LoVo (cell line): Measurements from ENCODE around the gene CFAP47.
A peak's percentile ranks its signal among the peaks of the same experiment; 100 is the strongest.
"Not testable (repeated sequence)": the region's sequence is repeated elsewhere in the genome, so short reads cannot be mapped to it uniquely, and the experiment has no call there.

Source experiments
- DNase-seq: peaks from one replicate; pipeline ENCODE4 v3.0.0-alpha.2; 2016; ENCODE audit warnings: low spot score

CFAP47 gene

GRCh38 chrX:35919536-35920309 lies at the start of gene CFAP47:
Gene CFAP47 (plus strand): TSS chrX:35919734. CDS start chrX:35919800, 66 bp downstream.
- no peak for DNase-seq

- no peak for DNase-seq
These were observed 38.9 kb upstream of the CFAP47 start for GRCh38 chrX:35880601-35881000.

DNA sequence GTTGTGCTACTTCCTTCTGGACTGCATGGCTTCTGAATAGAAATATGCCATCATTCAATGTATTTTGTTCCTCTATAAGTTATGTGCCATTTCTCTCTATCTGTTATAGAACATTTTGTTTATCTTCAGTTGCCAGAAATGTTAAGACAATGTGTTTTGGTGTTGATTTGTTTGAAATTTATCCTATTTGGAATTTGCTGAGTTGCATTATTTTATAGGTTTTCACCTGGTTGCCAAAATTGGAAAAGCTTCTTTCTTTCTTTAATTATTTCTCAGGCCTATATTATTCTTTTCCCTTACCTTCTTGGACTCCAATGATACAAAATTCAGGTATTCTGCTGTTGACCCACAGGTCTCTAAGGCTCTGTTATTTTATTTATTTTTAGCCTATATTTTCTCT lies 33.4 kb upstream of the CFAP47 start:
- no peak for DNase-seq

GRCh38 chrX:35890699-35891098 lies 28.8 kb upstream of the CFAP47 start:
- DNase-seq = peak; percentile 46

GRCh38 chrX:35986816-35987215 lies 67.3 kb downstream of the CFAP47 start:
- not testable (repeated sequence) for DNase-seq

- no peak for DNase-seq
These were observed 87.7 kb downstream of the CFAP47 start for GRCh38 chrX:36007207-36007606.

GRCh38 chrX:36019125-36019524 lies 99.6 kb downstream of the CFAP47 start:
- DNase-seq = peak; percentile 1

DNA sequence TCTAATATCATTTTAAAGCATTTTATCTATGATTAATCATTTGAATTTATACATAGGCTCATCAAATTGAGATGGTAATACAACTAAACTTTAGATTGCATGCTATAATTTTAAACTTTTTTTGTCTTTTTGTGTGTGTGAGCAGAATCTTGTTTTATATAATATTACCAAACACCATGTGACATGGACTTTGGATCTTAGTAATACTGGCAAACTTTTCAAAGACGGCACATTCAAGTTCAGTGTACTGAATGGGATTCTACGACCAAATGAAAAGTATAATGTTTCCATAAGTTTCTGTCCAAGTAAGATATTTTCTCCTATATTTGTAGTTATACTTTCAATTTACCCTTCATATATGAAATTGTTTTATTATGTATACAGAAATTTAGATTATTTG lies 116.0 kb downstream of the CFAP47 start:
- DNase-seq = no peak

DNA sequence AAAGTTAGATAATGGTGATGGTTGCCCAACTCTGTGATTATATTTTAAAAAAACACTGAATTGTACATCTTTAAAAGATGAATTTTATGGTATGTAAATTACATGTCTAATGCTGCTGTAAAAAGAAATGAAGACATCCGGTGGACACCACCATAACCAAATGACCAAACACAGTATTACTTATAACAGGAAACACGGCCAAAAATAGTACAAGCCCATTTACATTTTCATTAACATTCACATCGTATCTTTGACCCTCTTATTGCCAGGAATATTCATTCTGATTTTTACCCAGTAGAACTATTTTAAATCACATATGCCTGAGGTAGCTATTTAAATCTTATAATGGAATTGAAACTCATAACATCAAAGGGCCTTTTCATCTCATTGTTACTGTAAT lies 143.2 kb downstream of the CFAP47 start:
- no peak for DNase-seq

GRCh38 chrX:36071061-36071460 lies 151.5 kb downstream of the CFAP47 start:
- DNase-seq = no peak

DNA sequence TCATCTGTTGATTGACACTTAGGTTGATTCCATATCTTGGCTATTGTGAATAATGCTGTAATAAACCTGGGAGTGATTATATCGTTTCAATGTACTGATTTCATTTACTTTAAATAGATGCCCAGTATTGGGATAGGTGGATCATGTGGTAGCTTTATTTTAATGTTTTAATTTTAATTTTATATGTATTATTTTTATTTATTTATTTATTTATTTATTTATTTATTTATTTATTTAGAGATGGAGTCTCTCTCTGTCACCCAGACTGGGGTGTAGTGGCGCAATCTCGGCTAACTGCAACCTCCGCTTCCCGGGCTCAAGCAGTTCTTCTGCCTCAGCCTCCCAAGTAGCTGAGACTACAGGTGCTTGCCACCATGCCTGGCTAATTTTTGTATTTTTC lies 155.5 kb downstream of the CFAP47 start:
- not testable (repeated sequence) for DNase-seq

GRCh38 chrX:36083256-36083655 lies 163.7 kb downstream of the CFAP47 start:
- no peak for DNase-seq

DNA sequence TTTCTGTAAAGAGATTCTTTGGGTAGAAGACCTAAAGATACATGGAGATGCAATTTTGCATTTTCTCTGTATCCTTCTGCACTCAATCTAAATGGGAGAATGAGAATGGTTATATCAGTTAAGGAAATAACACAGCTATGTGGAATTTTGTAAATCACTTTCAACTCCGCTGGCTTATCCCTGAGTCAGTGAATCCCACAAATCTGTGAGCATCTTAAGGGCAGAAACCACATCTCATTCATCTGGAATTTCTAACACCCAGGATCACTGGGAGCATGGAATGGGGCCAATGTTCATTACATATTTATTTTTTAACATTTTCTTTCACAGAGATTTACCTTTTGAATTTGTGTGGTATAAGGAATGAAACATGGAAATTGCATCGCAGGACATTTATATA lies 167.8 kb downstream of the CFAP47 start:
- no peak for DNase-seq

DNA sequence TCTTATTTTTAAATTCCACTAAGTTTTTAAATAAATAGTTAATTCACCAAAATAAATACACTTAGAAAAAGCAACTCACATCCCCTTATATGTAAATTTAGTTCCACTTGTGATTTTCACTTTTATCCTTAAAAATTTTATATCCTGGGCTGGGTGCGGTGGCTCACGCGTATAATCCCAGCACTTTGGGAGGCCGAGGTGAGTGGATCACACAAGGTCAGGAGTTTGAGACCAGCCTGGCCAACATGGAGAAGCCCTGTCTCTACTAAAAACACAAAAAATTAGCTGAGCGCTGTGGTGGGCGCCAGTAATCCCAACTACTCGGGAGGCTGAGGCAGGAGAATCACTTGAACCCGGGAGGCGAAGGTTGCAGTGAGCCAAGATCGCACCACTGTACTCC lies 169.4 kb downstream of the CFAP47 start:
- DNase-seq = not testable (repeated sequence)

DNA sequence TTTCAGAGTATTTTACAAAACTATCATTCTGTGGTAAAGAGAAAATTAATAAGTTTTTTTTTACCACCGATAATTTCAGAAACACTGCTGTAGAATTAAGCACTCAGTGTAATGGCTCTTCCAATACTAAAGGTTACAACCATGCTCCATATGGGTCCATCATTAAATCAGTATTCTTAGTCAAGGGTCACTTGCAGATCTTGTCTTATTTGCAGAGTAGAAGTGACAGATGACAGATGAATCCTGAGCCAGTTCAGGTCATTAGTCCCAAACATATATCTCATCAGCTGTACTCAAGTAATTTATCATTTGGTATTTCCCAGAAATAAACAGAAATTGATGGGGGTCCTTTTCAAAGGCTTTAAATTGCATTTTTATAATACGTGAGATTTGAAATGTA lies 182.9 kb downstream of the CFAP47 start:
- no peak for DNase-seq

DNA sequence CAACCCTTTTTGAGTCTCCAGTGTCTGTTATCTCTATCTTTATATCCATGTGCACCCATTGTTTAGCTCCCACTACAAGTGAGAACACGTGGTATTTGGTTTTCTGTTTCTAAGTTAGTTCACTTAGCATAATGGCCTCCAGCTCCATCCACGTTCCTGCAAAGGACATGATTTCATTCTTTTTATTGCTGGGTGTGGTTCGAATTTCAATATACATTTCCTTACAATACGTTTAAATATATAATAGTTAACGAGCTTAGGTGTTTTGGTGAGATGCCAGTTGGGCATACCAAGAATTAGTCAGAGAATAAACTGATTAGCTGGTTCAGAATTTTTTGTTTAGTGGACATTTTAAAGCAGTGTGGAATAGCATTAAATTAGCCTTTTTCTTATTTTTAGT lies 196.7 kb downstream of the CFAP47 start:
- DNase-seq = no peak

DNA sequence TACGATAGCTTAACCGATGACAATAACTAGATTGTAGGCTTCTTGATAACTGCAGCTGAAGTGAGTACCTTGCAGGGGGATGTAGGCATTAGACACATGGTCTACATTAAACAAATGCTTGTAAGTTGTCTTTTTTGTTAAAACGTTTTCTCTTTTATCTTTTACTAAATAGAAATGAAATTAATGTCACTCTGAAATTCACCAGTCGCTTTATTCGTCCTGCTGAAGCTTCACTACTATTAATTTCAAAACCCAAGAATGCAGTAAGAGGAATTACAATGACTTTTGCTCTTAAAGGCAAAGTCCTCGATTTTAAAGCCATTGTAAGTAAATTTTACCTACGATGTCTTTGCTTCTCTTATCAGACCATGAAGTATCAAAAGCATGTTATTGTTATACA lies 239.7 kb downstream of the CFAP47 start:
- no peak for DNase-seq

- no peak for DNase-seq
These were observed 240.5 kb downstream of the CFAP47 start for GRCh38 chrX:36160081-36160480.

- DNase-seq = no peak
These were observed 279.0 kb downstream of the CFAP47 start for GRCh38 chrX:36198575-36198974.

DNA sequence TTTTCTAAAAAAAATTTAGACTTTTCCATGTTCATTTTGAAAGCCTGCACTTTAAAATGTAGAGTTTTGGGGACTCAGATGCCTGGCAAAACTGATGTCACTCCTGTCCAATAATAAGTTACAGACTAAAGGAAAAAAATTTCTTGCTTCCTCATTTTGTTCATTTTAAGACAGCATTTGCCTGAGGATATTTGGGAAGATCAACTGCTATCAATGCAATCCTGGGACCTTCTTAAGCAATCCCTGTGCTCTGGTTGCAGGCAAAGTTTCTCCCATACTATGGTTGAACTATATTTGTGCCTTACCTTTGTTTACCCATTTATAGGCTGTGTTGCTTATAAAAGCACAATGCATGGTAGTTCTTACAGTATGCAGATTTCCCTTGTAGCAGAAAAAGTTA lies 280.4 kb downstream of the CFAP47 start:
- no peak for DNase-seq

GRCh38 chrX:36214924-36215323 lies 295.4 kb downstream of the CFAP47 start:
- DNase-seq = no peak

DNA sequence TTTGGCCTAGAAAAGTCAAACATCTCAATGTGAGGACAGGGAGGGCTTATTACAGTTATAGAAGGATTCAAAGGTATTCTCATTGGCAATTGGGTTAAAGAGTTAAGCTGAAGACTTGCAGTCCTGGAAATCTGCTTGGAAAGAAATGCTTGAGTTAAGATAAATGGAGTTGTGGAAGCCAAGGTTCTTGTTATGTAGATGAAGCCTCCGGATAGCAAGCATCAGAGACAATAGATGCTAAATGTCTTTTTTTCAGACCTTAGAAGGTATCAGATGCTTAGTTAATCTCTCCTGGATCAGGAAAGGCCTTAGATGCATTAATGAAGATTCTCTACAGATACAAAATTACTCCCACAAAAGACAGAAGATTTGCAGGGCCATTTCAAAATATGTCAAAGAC lies 299.3 kb downstream of the CFAP47 start:
- no peak for DNase-seq

GRCh38 chrX:36234840-36235528 lies 315.4 kb downstream of the CFAP47 start:
- DNase-seq = not testable (repeated sequence)

GRCh38 chrX:36241397-36241796 lies 321.9 kb downstream of the CFAP47 start:
- no peak for DNase-seq
